ENCODE measurements around the gene DCC. TPM values are rescaled to one million over a fixed set of nuclear protein-coding genes. Genes with fewer than 3 reads are reported as not detected.

The DCC gene
- total and polyA plus RNA-seq, 2 experiments from 2014 or later: 0.53 to 0.73 TPM

- Histone ChIP-seq H3F3A (replicated peaks; ENCODE audit: low read depth) (no peaks in the 10 kb centered on the region), H3K79me2 (replicated peaks; ENCODE audit: insufficient read depth) (no peaks in the 10 kb centered on the region), H3K27me3 (ENCODE audit: insufficient read depth) (no peaks in the 10 kb centered on the region), H4K20me1 (replicated peaks; ENCODE audit: insufficient read depth) (no peaks in the 10 kb centered on the region), H2AFZ (no peak overlapping the region), H3K4me3 (no peak overlapping the region), H3K9me2 (ENCODE audit: insufficient read depth) (no peaks in the 10 kb centered on the region), H3K27ac (ENCODE audit: low read depth) (no peak overlapping the region), H3K4me1 (ENCODE audit: insufficient read depth) (no peaks in the 10 kb centered on the region), H3K4me2 (no peak overlapping the region), H3K36me3 (ENCODE audit: insufficient read depth) (no peaks in the 10 kb centered on the region)
- no peaks in the 10 kb centered on the region for H3K4me1 Mint-ChIP-seq
- no peak for DNase-seq (ENCODE audit: low spot score)
- no peak overlapping the region for H3K27ac Mint-ChIP-seq
- H3K27me3 Mint-ChIP-seq (ENCODE audit: insufficient read depth, low read depth, poor library complexity): no peaks in the 10 kb centered on the region
- TF ChIP-seq, protein P1, sequence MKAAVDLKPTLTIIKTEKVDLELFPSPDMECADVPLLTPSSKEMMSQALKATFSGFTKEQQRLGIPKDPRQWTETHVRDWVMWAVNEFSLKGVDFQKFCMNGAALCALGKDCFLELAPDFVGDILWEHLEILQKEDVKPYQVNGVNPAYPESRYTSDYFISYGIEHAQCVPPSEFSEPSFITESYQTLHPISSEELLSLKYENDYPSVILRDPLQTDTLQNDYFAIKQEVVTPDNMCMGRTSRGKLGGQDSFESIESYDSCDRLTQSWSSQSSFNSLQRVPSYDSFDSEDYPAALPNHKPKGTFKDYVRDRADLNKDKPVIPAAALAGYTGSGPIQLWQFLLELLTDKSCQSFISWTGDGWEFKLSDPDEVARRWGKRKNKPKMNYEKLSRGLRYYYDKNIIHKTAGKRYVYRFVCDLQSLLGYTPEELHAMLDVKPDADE (IDR thresholded peaks at IDR 0.05): no peak
- no peaks in the 10 kb centered on the region for H3K9me3 Mint-ChIP-seq
- ATAC-seq: no peak
- no peak overlapping the region for H3K4me3 Mint-ChIP-seq
- H3K36me3 Mint-ChIP-seq (ENCODE audit: low read depth): no peaks in the 10 kb centered on the region
Observed at GRCh38 chr18:52844323-52844722, 504.3 kb downstream of the DCC start.

DNA sequence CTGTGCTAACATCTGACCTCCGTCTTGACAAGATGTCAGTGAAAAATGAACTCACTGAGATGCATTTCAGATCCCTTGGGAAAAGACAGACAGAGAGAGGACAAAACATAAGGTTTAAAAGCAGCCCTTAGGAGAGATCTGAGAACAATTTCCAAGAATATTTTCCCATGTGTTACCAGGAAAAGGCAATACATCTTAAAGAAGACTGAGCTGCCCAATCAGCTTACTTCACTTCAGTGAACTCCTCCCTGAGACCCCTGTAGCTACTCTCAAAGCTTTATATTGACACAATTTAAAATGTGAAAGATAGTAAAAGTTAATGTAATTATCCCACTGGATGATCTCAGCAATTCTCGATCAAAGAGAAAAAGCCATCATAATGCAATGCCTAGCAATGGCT is 505.0 kb downstream of the DCC start:
- Histone ChIP-seq H3K9me2 (ENCODE audit: insufficient read depth) (no peaks in the 10 kb centered on the region), H3K4me2 (no peak overlapping the region), H3K27ac (ENCODE audit: low read depth) (no peak overlapping the region), H3K79me2 (replicated peaks; ENCODE audit: insufficient read depth) (no peaks in the 10 kb centered on the region), H2AFZ (no peak overlapping the region), H3K4me1 (ENCODE audit: insufficient read depth) (no peaks in the 10 kb centered on the region), H3K4me3 (no peak overlapping the region), H4K20me1 (replicated peaks; ENCODE audit: insufficient read depth) (no peaks in the 10 kb centered on the region), H3K27me3 (ENCODE audit: insufficient read depth) (no peaks in the 10 kb centered on the region), H3F3A (replicated peaks; ENCODE audit: low read depth) (no peaks in the 10 kb centered on the region), H3K36me3 (ENCODE audit: insufficient read depth) (no peaks in the 10 kb centered on the region)
- no peaks in the 10 kb centered on the region for H3K27me3 Mint-ChIP-seq (ENCODE audit: insufficient read depth, low read depth, poor library complexity)
- no peaks in the 10 kb centered on the region for H3K9me3 Mint-ChIP-seq
- H3K4me1 Mint-ChIP-seq: no peaks in the 10 kb centered on the region
- no peak for DNase-seq (ENCODE audit: low spot score)
- H3K36me3 Mint-ChIP-seq (ENCODE audit: low read depth): no peaks in the 10 kb centered on the region
- H3K27ac Mint-ChIP-seq: no peak overlapping the region
- H3K4me3 Mint-ChIP-seq: no peak overlapping the region
- ATAC-seq: no peak
- TF ChIP-seq ZNF114 (CRISPR knock-in tag; IDR thresholded peaks at IDR 0.05) (no peak), REST (IDR thresholded peaks at IDR 0.05; ENCODE audit: unreplicated experiment) (no peak), JUNB (IDR thresholded peaks at IDR 0.05; ENCODE audit: unreplicated experiment) (no peak), CREB1 (CRISPR knock-in tag; IDR thresholded peaks at IDR 0.05; ENCODE audit: low read depth) (no peak), ZNF331 (CRISPR knock-in tag; IDR thresholded peaks at IDR 0.05; ENCODE audit: low read depth) (no peak), EZH2phosphoT487 (IDR thresholded peaks at IDR 0.05; ENCODE audit: unreplicated experiment) (no peak), EZH2 (IDR thresholded peaks at IDR 0.05; ENCODE audit: low read depth, unreplicated experiment) (no peak), POLR2AphosphoS5 (IDR thresholded peaks at IDR 0.05; ENCODE audit: low read depth) (no peak), ZNF462 (CRISPR knock-in tag; IDR thresholded peaks at IDR 0.05) (no peak), NANOG (IDR thresholded peaks at IDR 0.05; ENCODE audit: borderline replicate concordance) (no peak)
- TF ChIP-seq, protein P1 (IDR thresholded peaks at IDR 0.05): no peak

All from GM23338 (cell line).